NCI-H82 treated with DMSO at 0.1 percent for 48 hours (cell line): ENCODE data around the gene IL24.
"Not testable (repeated sequence)": the region's sequence is repeated elsewhere in the genome, so short reads cannot be mapped to it uniquely, and the experiment has no call there.

Experiments
- DNase-seq: peaks from one replicate; lab custom pipeline; 2025; ENCODE audit not compliant: unreplicated experiment; lab: John Stamatoyannopoulos, UW

Gene IL24

DNA sequence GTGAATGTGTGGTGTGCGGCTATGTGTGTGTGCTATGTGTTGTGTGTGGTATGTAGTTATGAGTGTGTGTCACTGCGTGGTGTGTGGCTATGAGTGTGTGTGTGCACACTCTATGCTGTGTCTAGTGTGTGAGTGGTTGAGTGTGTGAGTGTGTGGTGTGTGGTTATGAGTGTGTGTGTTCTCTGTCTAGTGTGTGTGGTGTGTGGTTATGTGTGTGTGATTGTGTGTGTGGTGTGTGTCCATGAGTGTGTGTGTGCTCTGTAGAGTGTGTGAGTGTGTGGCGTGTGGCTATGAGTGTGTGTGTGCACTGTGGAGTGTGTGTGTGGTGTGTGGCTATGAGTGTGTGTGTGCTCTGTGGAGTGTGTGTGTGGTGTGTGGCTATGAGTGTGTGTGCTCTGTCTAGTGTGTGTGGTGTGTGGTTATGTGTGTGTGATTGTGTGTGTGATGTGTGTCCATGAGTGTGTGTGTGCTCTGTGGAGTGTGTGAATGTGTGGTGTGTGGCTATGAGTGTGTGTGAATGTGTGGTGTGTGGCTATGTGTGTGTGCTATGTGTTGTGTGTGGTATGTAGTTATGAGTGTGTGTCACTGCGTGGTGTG lies 26.8 kb downstream of the IL24 start:
- DNase-seq = not testable (repeated sequence)

GRCh38 chr1:206924592-206925105 lies 27.4 kb downstream of the IL24 start:
- no peak for DNase-seq

DNA sequence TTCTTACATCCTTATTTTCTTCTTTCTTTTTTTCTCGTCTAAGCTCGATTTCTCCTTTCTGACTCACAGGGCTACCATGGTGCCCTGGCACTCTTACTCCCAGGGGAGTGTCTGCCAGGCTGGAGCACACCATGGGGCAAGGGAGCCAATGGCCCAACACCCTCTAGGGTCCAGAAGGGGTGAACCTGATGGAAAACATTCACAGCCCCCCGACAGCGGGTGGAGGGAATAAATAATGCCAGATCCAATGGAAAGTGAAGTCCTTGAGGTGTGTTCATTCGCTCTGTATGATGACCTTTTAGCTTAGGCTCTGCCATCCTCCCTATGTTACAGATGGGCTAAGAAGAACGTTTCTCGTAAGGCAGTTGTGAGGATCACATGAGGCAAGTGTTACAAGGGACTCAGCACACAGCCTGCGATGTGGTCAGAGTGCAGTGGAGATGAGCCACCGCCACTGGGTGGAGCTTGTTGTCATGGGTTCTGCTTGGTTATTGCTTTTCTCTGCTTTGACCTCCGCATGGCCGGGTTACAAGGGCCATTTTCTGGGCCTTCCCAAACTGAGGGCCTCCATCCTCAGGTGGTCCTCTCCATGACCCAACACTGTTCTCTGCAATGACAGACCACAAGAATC lies 28.0 kb downstream of the IL24 start:
- no peak for DNase-seq

DNA sequence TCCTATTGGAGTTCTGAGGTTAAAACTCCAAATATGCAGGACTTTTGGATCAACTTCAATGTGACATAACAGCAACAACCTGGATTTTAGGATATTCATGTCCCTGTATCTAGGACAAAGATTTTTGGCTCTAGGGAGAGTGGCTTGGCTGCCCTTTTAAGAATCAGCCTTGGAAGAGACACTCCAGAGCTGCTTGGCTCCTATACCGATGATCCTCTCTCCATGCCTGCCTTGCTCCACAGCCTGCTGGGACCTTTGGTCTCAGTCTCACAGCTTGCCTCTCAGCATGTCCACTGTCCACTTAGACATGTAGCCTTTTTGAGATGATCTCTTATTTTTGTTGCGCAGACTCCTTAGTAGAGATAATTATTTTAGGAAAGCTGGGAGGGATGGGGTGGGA lies 29.0 kb downstream of the IL24 start:
- no peak for DNase-seq

DNA sequence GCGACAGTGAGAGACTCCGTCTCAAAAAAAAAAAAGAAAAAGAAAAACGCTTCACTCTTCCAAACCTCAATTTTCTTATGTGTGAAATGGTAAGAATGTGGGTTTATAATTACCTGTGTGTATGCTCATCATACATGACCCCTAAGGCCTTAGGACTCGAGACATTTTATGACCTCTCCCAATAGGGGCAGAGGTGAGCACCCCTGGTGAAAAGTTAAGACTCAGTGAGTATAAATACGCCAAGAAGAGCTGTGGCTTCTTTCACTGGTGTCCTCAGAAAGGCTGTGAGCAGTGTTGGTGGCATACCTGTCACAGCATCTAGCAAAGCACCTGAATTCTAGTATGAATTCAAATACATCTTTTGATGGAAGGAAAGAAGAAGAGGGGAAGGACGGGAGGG lies 32.3 kb downstream of the IL24 start:
- DNase-seq = no peak

GRCh38 chr1:206930210-206930798 lies 33.1 kb downstream of the IL24 start:
- DNase-seq = no peak

DNA sequence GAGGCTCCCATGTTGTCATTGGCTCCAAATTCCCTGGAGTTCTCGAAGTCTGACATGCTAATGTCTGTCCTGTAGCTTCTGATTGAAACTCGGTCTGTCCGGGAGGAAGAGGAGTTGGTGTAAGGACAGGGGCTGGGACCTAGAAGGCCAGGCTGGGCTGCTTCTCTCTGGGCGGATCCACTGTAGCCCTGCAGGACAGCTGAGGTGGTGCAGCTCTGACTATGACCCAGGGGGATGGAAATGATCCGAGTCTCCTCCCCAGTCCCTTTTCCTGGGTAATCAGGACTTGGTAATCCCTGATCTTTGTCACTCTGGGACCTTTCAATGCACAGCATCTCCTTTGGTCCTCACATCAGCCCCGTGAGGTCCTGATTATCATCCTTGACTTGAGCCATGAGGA lies 34.5 kb downstream of the IL24 start:
- DNase-seq = no peak

DNA sequence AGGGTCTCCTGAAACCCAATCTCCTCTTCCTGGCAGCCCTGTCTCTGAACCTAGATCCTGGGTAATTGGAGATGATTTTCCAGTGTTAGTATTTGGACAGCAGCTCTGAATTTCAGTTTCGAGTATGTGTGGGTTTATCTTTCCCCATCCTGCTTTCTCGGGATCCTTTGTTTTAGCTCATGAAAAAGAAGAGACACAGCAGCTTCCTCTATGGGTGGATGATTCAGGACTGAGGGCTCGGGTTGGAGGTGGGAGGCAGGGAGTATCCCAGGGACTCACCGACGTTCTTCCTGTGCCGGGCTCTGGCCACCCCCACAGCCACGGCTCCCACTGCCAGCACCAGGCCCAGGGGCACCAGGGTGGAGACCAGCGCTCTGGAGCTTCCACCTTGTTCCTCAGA lies 34.9 kb downstream of the IL24 start:
- no peak for DNase-seq

DNA sequence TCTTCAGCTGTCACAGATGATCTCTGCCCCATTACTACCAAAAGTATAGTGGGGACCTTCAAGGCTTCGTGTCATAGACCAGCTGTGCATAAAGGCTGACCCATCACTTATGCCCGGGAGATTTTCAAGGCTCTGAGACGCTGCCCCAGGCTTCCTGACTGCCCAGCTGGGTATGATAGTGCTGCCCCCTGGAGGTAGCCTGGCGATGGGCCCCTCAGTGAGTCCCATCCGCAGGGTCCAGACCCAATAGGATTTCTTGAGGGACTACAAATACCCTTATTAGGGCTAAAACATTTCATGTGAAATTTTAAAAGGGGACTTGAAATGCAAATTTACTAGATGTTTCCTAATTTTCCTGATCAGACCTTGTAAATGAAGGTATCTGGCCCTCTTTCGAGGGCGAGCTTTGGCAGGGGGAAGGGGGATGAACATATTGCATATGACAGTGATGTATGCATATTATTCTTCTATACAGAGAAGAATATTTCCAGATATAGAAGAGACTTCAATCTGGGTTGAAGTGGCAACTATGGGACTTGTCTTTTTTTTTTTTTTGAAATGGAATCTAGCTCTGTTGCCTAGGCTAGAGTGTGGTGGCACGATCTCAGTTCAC lies 36.2 kb downstream of the IL24 start:
- no peak for DNase-seq

- no peak for DNase-seq
These were observed 38.3 kb downstream of the IL24 start for GRCh38 chr1:206935491-206936067.

DNA sequence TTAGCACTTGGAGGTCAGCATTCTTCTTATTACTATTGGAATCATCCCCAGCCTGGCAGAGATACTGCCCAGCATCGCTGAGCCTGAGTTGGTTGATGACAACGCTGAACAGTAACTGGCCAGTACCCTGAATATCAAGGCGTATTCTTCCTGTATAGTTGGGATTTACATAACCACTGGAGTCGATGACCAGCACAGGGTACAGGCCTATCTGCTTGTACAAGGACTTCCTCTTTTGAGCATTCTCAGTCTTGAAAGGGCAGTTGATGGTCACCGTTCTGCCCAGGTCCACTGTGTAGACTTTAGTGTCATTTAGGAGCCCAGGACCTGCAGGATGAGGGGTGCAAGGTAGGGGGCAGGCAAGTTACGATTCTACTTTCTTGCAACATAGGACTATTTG lies 40.2 kb downstream of the IL24 start:
- no peak for DNase-seq

GRCh38 chr1:206939131-206939530 lies 41.9 kb downstream of the IL24 start:
- no peak for DNase-seq

DNA sequence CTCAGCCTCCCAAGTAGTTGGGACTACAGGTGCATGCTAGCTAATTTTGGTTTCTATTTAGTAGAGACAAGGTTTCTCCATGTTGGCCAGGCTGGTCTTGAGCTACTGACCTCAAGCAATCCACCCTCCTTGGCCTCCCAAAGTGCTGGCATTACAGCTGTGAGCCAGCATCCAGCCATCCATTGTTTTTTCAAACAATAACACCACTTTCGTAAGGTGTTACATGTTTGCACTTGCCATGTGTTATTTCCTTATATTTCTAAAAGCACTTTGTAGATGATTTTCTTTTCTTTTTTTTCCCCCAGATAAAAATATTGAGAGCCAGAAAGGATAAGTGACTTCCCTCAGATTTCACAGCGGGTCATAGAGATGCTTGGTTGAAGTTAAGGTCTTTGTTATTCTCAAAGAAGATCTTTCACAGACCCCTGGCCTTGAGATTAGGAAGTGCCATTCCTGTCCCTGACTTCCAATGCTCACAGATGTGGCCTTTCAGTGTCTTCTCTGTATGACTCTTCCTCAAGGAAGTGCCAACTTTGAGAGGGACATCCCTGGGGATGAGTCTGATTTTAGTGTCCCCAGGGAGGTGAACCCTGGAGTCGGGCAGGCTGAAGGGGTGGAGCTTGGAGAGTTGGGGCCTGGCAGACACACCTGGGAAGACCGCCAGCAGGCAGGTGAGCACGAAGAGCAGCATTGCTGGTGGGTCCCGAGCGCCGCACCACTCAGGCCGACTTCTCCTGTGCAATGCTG lies 42.8 kb downstream of the IL24 start:
- DNase-seq = no peak

DNA sequence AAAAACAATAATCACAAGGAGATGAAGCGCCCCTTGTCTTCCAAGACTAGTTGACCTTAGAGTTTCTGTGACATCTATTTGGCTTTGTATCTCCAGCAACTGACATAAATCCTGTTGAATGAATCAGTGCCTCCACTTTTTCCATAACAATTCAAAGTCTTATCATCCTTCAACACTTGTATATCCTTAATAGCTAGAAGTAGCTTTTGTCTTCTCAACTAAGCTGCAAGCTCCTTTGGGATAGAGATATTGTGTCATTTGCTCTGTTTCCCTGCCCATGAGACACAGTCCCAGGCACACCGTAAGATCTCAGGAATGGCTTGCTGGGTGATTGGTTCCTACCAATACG lies 43.3 kb downstream of the IL24 start:
- no peak for DNase-seq

DNA sequence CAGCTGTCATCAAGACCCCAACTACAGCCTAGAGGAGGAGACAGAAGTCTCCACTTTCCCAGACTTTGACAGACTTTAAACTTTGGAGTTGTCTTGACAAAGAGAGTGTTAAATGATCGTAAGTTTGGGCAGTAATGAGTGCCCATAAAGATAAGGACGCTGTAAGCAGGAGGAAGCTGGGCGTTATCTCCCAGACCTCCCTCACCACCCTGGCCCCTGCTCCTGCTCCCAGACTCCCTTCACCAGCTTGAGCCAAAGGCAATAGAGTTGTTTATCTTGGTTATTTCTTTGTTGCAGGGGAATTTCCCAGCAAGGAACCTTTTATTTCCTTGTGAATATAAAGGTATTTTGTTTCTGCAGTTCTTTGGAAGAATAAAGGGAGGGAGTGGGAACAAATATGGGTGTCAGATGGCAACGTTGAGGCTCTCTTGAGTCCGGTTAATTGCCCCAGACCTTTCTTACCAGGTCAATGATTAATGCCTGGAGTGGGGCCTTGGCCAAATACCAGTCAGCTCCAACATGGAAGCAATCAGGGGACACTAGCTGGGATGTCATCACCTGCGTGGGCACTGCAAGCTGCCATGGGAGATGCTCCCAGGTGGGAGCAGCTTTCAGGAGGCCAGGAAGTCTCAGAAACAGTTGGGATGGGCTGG lies 44.6 kb downstream of the IL24 start:
- no peak for DNase-seq

- DNase-seq = no peak
These were observed 47.5 kb downstream of the IL24 start for GRCh38 chr1:206944703-206945102.

DNA sequence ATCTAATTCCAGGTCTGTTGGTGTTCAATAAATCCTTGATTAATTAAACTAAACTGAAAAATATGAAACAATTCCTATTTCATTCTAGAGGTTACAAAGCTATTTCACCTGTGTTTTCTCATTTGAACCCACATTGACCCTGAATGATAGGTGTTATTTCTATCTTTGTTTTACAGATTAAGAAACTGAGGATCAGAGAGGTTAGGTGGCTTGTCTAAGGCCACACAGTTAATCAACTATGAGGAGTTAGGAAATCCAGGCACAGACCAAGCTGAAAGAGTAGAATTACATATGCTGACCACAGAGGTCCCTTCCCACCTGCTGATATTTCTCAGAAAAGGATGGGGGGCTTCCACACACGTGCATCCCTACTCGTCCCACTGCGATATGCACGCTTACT lies 48.5 kb downstream of the IL24 start:
- no peak for DNase-seq

DNA sequence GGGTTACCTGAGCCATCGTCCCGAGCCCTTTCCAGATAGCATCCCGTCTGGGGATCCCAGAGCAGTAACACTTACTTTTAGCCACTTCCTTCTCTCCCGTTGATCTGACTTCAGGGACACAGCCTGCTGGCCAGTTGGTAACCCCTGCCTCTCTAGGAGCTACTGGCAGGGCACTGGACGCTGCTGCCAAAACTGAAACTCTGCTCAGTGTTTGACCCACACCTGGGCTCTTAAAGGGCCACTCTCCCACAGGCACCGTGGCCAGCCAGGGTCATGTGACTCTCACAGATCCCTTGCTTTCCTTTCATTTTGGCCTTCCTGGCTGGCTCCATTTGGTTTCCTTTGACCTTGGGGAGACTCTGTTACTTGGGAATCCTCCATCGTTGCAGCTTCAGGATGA lies 49.0 kb downstream of the IL24 start, which contains the start of gene PIGR:
TSS of gene PIGR (minus strand) at position 206 of the 400 bp plus-strand sequence. CDS start 5,935 bp downstream, outside the sequence.
- no peak for DNase-seq

DNA sequence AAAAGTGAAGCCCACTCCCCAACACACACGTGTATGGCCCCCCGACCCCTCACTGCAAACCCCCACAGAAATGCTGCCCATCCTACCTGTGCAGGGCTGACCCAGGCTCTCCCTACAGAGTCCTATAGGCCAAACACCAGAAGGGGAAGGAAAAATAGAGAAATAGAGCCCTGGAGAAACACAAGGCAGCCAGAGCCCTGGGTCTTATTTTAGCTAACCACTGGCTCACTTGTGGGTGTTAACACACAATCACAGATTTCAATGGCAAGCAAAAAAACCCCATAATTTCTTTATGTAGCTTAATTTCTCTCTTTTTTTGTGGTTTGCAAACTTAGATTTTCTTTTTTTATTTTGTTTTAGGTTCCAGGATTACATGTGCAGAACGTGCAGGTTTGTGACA lies 50.0 kb downstream of the IL24 start:
- DNase-seq = no peak

DNA sequence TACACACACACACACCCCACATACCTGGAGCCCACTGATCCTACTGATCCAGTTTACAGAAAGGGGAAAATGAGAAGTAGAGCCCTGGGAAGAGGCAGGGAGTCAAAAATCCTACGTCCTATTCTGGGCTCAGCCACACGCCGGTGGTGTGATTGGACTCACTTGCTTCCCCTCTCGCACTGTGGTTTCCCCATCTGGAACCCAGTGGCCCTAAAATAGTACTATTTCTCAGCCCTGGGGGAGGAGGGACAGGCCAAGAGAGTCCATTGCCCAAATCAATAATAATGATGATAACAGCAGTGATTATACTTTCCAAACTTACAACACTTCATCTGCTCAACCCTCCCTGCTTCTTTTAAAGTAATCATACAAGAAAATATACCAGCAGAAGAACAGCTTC lies 52.0 kb downstream of the IL24 start:
- DNase-seq = no peak

GRCh38 chr1:206949641-206950040 lies 52.4 kb downstream of the IL24 start:
- no peak for DNase-seq
